ENCODE measurements around the gene SPINK9. TPM values are rescaled to one million over a fixed set of nuclear protein-coding genes. Genes with fewer than 3 reads are reported as not detected.

Gene SPINK9
- total RNA-seq, 1 experiment from 2014 or later, result not detected

DNA sequence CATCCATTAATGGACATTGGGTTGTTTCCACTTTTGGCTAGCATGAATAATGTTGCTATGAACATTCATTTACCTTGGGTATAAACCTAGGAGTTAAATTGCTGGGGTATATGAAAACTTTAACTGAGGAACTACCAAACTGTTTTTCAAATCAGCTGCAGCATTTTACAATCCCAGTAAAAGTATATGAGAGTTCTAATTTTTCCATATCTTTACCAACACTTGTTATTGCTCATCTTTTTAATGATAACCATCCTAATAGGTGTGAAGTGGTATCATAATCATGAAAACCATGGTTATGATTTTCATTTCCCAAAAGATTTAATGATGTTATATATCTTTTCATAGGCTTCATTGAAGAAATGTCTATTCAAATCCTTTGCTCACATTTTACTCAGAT is 32.9 kb downstream of the SPINK9 start:
- H3K27ac Mint-ChIP-seq, result no peak overlapping the region
- H4K91ac ChIP-seq (ENCODE audit: insufficient read length, low read depth, low read length), result no peak overlapping the region
- H3K23me2 ChIP-seq (ENCODE audit: insufficient read length, low read depth, low read length, poor library complexity, severe bottlenecking), result no peaks in the 10 kb centered on the region
- H3K14ac ChIP-seq (ENCODE audit: insufficient read depth, low read length), result no peak overlapping the region
- H2BK5ac ChIP-seq (ENCODE audit: insufficient read length, low read length), result no peak overlapping the region
- no peak overlapping the region for H3K4ac ChIP-seq (ENCODE audit: low read depth, low read length)
- no peak overlapping the region for H2AFZ ChIP-seq (ENCODE audit: low read length)
- no peak overlapping the region for H3T11ph ChIP-seq (ENCODE audit: low read length)
- no peak overlapping the region for H3K4me2 ChIP-seq (ENCODE audit: insufficient read depth, insufficient read length, low read length)
- H3K9ac ChIP-seq (ENCODE audit: extremely low read depth, insufficient read length, low read length), result no peak overlapping the region
- no peaks in the 10 kb centered on the region for H3K79me2 ChIP-seq (ENCODE audit: insufficient read depth, low read length)
- no peak overlapping the region for H3K23ac ChIP-seq (ENCODE audit: insufficient read length, low read depth, low read length)
- H3K56ac ChIP-seq (ENCODE audit: insufficient read length, low read depth, low read length), result no peak overlapping the region
- peaks cover 11 to 12% of the 10 kb centered on the region in 2 experiments for H3K4me1 Mint-ChIP-seq
- H3K9me3 Mint-ChIP-seq, result peaks cover 6 to 11% of the 10 kb centered on the region in 2 experiments; a peak in 4 of 5 replicates
- TF ChIP-seq, protein P1, sequence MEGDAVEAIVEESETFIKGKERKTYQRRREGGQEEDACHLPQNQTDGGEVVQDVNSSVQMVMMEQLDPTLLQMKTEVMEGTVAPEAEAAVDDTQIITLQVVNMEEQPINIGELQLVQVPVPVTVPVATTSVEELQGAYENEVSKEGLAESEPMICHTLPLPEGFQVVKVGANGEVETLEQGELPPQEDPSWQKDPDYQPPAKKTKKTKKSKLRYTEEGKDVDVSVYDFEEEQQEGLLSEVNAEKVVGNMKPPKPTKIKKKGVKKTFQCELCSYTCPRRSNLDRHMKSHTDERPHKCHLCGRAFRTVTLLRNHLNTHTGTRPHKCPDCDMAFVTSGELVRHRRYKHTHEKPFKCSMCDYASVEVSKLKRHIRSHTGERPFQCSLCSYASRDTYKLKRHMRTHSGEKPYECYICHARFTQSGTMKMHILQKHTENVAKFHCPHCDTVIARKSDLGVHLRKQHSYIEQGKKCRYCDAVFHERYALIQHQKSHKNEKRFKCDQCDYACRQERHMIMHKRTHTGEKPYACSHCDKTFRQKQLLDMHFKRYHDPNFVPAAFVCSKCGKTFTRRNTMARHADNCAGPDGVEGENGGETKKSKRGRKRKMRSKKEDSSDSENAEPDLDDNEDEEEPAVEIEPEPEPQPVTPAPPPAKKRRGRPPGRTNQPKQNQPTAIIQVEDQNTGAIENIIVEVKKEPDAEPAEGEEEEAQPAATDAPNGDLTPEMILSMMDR (conservative IDR thresholded peaks at IDR 0.05), result no peak
- H2BK20ac ChIP-seq (ENCODE audit: low read depth, low read length, poor library complexity, severe bottlenecking), result no peak overlapping the region
- H2BK15ac ChIP-seq (ENCODE audit: low read depth, low read length), result no peak overlapping the region
- no peak overlapping the region for H2BK12ac ChIP-seq (ENCODE audit: insufficient read length, low read depth, low read length)
- no peaks in the 10 kb centered on the region for H3K4me1 ChIP-seq (ENCODE audit: insufficient read depth, low read length)
- H4K5ac ChIP-seq (ENCODE audit: insufficient read length, low read depth, low read length), result no peak overlapping the region
- H3K27ac ChIP-seq (ENCODE audit: insufficient read length, low read depth, low read length), result no peak overlapping the region
- peaks cover 0 to 10% (median 0%) of the 10 kb centered on the region in 3 experiments; a peak in 3 of 7 replicates for H3K36me3 Mint-ChIP-seq (ENCODE audit: insufficient read depth in 1 of 3, low read depth in 3 of 3)
- no peaks in the 10 kb centered on the region for H3K27me3 Mint-ChIP-seq (ENCODE audit: low read depth)
- no peak overlapping the region for H2BK120ac ChIP-seq (ENCODE audit: low read depth, low read length, poor library complexity, severe bottlenecking)
- H3K79me1 ChIP-seq (ENCODE audit: insufficient read depth, low read depth, low read length, poor library complexity, severe bottlenecking), result no peaks in the 10 kb centered on the region
- H3K9me3 ChIP-seq (ENCODE audit: control insufficient read depth, low read depth, low read length), result no peaks in the 10 kb centered on the region
- H2AK5ac ChIP-seq (ENCODE audit: insufficient read length, low read length), result no peak overlapping the region
- H4K20me1 ChIP-seq (ENCODE audit: control insufficient read depth, insufficient read depth, insufficient read length), result no peaks in the 10 kb centered on the region
- no peak overlapping the region for H3K4me3 Mint-ChIP-seq
- no peak for DNase-seq
- no peak overlapping the region for H4K8ac ChIP-seq (replicated peaks; ENCODE audit: insufficient read length, low read depth, low read length)
- no peak overlapping the region for H3K18ac ChIP-seq (ENCODE audit: insufficient read length, low read depth, low read length)
- H3K27me3 ChIP-seq (ENCODE audit: insufficient read depth, low read length), result no peaks in the 10 kb centered on the region

Data from H9 (cell line).